ENCODE results near the gene DNAJB2.

DNAJB2 gene

DNA sequence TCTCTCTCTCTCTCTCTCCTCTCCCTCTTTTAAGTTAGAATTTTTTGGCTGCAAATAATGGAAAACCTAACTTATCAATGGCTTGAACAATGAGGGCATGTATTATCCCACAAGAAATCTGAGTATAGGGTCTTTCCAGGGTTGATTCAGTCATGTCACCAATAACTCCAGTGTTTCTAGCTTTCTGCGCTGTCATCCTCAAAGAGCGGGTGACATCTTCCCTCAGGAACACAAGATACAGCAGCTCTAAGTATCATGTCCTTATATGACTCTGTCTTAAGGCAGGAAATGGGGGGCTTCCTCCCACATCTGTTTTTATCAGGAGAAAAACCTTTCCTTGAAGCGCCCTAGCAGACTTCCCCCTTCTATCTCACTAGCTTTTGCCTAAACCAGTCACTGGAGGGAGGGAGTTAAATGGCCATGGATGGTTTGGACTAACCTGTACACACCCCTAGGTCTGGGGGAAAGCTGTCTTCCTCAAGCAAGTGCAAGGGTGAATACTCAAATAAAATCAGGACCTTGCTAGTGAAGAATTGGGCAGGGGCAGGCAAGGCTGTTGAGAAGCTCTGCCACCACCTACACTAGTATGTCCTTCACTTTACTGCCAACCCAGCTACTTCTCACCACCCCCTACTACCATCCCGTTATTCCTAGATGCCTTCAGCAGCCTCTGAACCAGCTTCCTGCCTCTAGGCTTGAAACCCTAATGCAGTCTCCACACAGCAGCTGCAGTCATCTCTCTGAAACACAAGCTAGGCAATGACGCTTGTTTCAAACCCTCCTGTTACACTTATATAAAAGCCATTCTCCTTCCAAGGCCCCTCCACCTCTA, 17.9 kb upstream of the DNAJB2 start:
- DNase-seq, result no peak

DNA sequence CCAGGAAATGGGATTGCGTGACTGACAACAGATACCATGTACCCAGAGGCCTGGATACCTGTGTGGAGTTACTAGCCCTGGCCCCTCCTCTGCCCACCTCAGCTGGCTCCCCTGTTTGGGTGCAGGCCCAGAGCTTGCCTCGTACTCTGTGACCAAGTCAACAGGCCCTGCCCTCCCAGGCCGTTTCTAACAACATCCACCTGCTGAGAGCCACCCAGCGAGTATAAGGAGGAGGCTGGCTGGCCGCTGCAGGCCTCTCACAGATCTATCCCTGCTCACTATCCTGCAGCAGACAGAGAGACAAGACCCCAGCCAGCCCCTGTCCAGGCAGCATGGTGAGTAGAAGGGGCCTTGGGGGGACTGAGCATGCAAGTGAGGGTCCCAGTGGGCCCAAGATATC, 12.9 kb upstream of the DNAJB2 start:
- DNase-seq, result no peak

DNA sequence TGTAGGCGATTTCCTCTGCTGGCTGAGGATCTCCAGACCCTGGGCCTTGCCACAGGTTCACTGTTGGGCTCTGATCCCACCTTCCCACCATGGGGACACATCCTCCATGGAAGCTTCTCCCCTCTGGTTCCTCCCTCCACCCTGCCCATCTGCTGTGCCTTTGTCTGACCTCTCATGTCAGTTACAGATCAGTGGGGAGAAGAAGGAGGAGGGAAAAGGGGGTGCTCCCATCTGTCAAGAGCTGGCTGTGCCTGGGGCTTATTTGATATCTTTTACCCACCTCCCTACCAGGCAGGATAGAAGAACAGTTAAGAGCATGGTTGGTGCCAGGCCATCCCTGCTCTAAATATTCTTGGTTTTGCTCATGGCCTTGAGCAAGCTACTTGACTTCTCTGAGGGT, 12.3 kb upstream of the DNAJB2 start:
- DNase-seq, result no peak

DNA sequence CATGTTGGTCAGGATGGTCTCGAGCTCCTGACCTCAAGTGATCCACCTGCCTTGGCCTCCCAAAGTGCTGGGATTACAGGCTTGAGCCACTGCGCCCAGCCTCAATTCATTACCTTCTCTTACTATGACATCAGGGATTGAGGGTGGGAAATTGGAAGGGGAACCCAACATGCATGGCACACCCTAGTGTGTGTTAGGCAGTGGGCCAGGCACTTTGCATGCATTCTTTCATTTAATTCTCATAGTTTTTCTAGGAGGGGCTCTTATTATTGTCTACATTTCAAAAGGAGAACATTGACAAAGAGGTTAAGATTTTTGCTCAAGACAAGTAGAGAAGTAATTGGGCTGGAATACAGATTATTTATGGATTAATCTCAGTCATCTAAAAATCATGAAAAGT, 10.9 kb upstream of the DNAJB2 start:
- DNase-seq, result no peak

DNA sequence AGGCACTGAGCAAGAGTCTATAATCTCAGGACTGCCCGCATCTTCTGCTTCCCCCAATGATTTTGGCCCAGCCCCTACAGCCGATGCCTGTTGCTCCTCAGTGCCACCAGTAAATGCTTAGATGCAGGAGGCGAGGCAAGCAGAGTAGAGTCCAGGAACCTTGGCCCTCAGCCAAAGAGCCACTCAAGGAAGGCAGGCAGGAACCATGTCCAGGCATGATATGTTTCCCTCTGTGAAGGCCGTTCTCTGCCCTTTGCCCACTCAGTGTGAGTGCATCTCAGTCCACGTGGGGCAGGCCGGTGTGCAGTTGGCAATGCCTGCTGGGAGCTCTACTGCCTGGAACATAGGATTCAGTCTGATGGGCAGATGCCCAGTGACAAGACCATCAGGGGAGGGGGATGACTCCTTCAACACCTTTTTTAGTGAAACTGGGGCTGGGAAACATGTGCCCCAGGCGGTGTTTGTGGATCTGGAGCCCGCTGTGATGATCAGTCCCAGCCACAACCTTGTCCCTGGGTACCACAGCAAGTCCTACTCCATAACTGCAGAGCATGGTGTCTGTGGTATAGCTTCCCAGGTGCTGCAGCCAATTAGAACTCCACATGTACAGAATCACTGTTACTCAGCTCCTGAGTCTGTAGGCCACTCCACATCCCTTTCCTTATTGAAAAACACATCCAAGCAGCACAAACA, 9.7 kb upstream of the DNAJB2 start:
- DNase-seq, result no peak

DNA sequence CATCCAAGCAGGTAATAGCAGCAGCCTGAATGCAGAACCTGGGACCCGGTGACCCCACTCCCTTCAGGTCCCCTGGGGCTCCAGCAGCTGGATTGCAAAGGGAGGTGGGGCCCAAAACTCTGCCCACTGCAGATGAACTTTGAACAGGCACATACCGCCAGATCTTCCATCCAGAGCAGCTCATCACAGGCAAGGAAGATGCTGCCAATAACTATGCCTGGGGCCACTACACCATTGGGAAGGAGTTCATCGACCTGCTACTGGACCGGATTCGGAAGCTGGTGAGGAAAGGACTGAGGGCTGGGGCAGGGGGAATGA, 9.2 kb upstream of the DNAJB2 start:
- DNase-seq, result no peak

DNA sequence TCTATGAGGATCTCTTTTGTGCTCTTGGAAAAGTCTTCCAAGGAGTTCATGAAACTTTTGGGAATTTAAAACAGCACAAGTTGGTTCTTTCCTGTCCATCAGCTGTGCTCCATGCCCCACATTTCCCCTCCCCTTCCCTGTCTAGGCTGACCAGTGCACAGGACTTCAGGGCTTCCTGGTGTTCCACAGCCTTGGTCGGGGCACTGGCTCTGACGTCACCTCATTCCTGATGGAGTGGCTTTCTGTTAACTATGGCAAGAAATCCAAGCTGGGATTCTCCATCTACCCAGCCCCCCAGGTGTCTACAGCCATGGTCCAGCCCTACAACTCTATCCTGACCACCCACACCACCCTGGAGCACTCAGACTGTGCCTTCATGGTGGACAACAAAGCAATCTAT, 8.1 kb upstream of the DNAJB2 start:
- DNase-seq, result no peak

DNA sequence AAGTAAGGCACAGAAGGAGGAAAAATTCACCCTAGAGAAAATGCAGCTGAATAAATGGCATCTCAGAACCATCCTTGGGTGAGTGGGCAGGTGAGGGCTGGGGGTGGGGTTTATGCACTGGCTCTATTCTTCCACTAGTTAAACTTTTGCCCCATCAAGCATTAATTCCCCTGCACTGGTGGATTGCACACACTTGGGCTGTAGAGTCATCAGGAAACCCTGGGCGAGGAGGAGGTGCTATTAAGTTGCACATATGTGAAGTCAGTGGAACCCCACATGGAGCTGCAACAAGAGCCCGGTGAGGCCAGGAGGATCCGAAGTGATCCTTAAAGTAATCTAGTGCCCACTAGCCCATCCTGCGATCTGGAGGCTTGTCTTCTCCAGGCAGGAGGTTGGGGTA, 6.8 kb upstream of the DNAJB2 start:
- DNase-seq, result no peak

DNA sequence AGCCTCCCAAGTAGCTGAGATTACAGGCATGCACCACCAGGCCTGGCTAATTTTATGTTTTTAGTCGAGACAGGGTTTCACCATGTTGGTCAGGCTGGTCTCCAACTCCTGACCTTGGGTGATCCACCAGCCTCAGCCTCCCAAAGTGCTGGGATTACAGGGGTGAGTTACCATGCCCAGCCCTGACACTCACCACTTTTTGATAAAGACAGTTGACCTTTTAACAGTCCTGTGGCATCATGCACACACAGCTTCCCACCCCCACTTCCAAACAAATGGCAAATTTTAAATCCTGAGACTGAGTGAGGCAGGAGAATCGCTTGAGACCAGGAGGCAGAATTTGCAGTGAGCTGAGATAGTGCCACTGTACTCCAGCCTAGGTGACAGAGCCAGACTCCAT, 6.2 kb upstream of the DNAJB2 start:
- DNase-seq, result no peak

DNA sequence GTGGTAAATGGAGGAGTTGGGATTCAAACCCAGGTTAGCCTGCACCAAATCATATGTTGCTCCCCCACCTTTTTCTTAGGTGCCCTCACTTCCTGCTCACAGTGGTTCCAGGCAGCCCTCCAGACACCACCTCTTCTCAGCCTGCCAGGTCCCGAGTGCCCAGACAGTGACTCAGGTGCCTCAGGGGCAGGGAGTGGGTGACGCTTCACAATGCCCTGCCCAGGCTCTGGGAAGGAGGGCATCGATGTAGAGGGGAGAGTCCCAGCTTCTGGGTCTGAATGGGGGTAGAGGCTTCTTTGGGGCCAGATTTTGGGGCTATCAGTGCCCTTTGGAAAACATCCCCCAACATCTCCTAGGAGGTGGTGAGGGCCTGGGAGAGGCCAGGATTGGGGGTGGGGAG, 5.2 kb upstream of the DNAJB2 start:
- no peak for DNase-seq

DNA sequence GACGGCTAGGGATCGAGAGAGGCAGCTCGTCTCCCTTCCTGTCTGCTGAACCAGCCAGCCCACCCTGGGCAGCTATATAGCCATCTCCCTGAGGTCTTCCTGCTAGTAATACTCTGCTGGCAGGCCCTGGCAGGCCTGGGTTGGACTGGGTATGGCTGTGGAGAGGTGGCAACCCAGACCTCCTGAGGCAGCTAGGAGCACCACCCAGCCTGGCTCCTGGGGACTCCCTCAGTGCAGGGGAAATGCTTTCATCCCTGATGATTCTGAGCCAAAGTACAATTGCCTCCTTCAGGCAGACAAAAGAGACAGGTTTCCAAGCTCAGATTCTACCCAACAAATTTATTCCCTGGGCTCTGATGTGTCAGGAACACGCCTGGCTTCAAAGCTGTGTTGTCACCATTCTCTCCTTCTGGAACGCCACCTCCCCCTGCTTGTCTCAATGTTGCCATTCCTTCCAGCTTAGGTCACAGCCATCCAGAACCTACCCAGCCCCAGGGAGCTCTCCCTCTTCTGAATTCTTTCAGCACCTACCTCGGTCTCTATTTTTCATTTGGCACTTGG, 4.7 kb upstream of the DNAJB2 start:
- no peak for DNase-seq

DNA sequence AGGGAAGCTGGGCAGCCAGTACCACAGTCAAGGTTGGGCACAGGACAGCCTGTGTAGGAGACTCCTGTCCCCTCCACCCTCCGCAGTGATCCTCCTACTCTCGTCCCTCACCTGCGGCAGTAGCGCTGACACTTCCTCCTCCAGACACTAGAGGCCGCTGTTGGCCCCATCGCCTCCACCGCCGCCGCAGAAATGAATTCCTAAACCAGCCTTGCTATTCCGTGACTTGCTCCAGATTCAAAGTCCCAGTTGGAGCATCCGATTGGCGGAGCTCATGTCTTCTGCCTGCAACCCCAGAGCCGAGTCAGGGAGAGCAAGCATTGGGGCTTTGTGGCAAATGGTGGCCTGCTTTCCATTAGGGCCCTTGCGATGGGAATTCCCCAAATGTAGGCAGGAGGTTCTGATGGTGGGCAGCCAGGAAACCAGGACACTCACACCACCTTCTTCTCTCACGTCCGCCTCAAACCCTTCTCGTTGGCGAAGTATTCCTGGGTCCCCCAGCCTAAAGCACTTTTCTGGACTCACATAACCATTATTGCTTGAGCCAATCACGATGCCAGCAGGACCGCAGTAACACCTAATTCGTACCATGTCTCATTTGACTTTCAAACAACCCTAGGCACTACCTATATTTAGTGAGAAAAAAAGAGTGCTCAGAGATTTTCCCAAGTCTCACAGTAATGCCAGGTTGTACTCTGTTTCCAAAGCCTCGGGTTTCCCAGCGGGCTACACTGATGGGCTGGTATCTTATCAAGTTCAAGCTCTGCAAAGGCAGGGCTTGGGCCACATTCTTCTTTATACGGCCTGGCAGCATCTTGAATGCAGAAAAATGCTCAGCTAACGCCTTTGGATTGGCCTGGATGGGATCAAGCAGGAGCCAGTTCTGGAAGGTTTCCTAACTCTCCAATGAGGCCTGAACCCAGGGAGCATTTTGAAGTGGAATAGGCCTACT, 1.2 kb upstream of the DNAJB2 start:
- DNase-seq, result peak; percentile 69

DNA sequence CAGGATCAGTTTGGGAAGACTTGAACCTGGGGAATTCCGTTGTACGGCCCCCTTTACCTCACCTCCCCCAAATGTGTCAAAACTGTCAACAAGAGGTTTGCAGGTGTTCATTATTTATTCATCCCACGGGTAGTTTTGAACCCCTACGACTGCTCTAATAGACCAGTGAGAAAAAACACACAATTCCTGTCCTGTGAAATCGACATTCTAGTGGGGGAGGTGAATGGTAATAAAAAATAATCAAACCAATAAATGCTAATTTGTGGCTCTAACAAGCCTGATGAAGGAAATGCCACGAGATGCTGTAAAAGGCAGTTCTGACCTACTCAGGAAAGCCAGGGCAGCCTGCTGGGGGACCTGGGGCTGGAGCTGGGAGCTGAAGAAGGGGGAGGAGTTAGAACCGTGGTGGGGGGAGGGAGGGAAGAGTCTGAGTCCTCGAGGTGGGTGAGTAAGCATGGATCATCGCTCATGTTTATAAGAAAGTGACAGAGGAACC, 463 bp upstream of the DNAJB2 start:
- no peak for DNase-seq

DNA sequence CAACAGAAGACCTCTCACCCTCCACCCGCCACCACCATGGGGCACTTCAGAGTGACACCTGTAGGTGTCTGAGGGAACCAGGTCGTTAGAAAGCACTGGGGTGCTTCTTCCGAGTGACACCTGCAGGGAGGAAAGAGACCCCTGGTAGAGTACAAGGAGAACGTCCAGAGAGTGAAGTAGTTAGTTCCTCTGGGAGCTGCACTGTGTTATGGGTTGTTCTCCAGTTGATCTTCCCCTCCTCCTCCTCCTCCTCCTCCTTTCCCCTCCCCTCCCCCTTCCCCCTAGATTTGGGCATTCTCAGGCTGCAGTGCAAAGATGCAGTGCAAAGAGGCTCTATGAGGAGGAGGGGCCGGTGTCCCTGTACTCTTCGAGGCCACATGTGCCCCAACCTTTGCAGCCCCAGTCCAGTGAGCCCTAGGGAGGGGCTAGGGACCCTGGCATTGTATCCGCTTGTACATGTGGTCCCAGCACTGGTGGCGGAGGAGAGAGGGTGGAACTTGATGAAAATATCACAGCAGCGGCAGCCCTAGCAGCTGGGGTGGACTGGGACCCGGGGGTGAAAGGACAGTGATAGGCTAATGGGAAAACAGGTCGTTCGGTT, 850 bp downstream of the DNAJB2 start:
- DNase-seq, result no peak

DNA sequence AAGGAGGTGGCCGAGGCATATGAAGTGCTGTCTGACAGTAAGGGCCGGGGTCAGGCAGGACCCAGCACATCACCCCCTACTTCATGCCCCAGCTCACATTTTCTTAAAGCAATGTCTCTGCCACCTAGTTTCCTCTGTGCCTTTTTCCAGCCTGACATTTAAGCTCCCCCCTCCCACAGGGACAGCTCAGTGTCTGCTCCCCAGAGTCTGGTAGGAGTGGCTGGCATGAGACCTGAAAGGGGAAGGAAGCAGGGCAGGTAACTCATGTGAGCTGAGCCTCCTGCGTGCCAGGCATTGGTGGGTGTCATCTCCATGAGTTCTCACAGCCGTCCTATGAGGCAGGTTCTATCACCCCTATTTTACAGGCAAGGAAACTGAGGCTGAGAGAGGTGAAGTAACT, 1.5 kb downstream of the DNAJB2 start:
- DNase-seq, result no peak

DNA sequence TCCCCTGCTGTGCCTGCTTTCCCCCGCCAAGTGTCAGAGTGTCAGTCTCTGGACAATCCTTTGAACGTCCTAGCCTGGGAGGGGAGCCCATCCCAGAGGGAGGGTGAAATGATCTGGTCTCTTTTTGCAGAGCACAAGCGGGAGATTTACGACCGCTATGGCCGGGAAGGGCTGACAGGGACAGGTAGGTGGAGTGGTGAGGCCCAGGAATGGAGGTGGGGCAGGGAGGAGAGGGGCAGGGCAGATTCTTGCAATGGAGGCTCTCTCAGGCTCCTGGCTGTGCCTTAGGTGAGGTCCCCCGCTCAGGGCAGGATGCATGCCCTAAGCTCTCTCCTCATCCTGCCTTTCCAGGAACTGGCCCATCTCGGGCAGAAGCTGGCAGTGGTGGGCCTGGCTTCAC, 2.4 kb downstream of the DNAJB2 start:
- DNase-seq, result no peak

DNA sequence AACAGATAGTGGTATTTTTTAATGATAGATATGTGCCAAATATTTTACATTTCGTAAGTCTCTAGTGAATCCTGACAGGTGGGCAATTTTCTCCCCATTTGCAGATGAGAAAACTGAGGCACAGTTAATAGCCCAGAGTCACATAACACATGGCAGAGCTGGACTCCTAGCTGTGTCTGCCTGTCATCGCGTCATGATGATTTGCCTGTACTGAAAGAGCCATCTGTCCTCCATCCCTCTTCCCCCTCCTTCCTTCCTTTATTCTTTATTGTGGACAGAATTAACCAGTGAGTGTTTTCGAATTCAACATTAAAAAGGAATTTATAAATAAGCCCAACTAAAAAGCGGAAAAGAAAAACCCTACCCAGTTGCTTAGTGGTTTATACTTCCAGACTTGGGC, 3.2 kb downstream of the DNAJB2 start:
- DNase-seq, result no peak

DNA sequence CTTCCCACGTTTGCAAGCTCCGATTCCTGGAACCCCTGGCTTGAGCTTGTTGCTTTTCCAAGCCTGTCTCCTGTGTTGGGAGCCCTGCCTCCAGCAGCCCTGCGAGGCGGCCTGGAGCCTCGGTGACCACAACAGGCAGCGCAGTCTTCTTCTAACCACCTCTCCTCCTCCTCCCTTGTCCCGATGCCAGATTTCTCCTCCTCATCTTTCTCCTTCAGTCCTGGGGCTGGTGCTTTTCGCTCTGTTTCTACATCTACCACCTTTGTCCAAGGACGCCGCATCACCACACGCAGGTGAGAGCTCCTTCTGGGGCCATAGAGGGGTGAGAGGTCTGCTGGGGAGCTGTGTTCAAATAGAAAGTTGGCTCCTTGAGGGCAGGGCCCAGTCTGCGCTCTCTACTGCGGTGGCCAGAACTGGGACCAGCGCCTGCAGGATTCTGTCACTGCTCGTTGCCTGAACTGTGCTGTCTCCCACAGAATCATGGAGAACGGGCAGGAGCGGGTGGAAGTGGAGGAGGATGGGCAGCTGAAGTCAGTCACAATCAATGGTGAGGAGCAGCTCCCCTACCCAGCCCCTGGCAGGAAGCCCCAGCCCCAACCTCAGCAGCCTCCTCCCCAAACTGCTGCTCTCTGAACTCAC, 3.9 kb downstream of the DNAJB2 start:
- DNase-seq, result no peak

DNA sequence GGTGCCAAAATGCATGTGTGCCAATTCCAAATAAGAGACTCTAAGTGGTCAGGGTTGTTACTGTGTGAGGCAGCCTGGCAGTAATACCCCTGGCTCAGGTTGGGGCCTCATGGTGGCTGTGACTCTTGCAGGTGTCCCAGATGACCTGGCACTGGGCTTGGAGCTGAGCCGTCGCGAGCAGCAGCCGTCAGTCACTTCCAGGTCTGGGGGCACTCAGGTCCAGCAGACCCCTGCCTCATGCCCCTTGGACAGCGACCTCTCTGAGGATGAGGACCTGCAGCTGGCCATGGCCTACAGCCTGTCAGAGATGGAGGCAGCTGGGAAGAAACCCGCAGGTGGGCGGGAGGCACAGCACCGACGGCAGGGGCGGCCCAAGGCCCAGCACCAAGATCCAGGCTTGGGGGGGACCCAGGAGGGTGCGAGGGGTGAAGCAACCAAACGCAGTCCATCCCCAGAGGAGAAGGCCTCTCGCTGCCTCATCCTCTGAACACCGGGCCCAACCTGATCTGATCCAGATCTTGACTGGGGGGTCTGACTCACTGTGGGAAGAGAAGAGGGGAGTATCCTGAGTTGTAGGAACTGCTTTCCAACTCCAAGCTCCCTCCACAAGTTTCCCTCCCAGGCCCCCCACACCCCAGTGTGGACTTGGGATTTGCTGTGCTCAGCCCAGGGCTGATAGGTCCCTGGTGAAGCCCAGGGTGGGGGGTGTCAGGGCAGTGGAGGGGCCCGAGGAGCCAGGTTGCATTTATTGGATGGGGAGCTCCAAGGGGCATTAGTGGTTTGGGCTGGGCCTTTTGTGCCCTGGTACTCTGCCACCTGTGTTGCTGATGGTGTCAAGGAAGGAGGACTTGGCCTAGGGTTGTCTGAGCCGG, 5.6 kb downstream of the DNAJB2 start:
- DNase-seq, result no peak

DNA sequence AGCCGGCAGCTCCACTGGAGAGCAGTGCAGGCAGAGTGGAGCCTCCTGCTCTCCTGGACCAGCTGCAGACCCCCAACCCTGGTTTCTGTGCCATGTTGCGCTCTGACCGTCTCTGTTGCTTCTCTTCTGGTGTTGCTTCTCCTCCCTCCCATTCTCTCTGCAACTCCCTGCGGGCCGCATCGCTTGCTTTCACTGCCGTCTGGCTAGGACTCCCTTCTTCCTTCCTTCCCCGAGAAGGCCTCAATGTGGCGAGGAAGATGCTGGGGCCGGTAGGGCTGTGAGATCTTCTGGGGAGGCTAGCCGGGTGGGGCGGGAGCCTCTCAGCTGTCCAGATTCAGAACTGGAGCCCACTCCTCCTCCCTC, 6.2 kb downstream of the DNAJB2 start:
- no peak for DNase-seq

DNA sequence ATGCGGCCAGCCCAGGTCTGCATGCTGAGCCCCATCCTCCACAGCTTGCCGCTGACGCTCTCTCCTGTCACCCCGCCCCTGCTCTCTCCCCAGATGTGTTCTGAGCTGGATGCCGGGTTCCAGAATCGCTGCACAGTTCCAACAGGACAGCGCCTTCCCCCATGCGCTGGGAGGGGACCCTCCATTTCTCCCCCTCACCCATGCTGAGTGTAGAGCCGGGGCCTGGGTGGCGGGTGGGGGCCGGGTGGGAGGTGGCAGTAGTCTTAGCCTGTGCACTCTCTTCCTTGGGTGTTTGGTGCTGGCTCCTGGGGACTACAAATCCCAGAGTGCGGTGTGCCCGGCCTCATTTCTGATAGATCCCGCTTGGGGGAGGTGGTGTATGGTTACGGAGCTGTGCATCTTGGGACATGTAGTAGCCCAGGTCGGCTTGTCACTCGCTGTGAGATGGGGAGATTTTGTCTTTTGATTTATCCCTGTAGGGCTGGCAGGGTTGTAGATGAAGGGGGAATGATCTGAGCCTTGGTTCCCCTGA, 6.8 kb downstream of the DNAJB2 start:
- no peak for DNase-seq

Measured in activated effector memory CD4-positive, alpha-beta T cell treated with Interleukin-2 at 50 U/mL for 16 hours (primary cell).